Lower leg skin (tissue), 4 donors: ENCODE measurements around the gene NCOA1. TPM values are rescaled to one million over a fixed set of nuclear protein-coding genes. Genes with fewer than 3 reads are reported as not detected.
"Not testable (repeated sequence)": the region's sequence is repeated elsewhere in the genome, so short reads cannot be mapped to it uniquely, and the experiment has no call there.

ENCODE experiments used
- DNase-seq, 2 donors: peaks; one replicate each; pipeline ENCODE4 v3.0.0-alpha.2; 2019; ENCODE audit warnings: low spot score in 2 of 2
- H3K4me3 ChIP-seq: fragments of 200-600 bp; sonication (generic); 2 replicates; pipeline ENCODE4 v1.5.1; 2017; ENCODE audit warnings: mild to moderate bottlenecking, low read depth; ENCODE audit not compliant: poor library complexity, severe bottlenecking
- CTCF ChIP-seq, 3 donors: fragments of 450-650 bp; IDR thresholded peaks; one replicate each; pipeline ENCODE4 v1.5.1; 2016; ENCODE audit warnings: antibody characterized with exemption in 3 of 3, mild to moderate bottlenecking in 3 of 3, moderate library complexity in 2 of 3
- POLR2A ChIP-seq, 2 donors: fragments of 450-650 bp; IDR thresholded peaks; one replicate each; pipeline ENCODE4 v1.6.1; 2016 to 2017; ENCODE audit warnings: antibody characterized with exemption in 2 of 2, mild to moderate bottlenecking in 1 of 2, moderate library complexity in 1 of 2
- WGBS, 2 donors: methylation state at CpG; one replicate each; pipeline ENCODE4 v1.1.5; 2018; 5-methylcytosine and 5-hydroxymethylcytosine counted together
- intact Hi-C: fragments of 100-400 bp; cut with DNase I; formaldehyde crosslinking; loops from one replicate; pipeline ENCODE4 v1.15.0; 2023; ENCODE audit warnings: low total_unique reads
- total RNA-seq, 4 donors: library from RNA; depleted of rRNA; stranded (reverse); fragments of >200 nt; gene quantifications; one replicate each; pipeline ENCODE4 v1.1.0, GENCODE V29; 2016

Gene NCOA1
- total RNA-seq, 4 donors from 2014 or later = 37.9 to 50.1 (median 45.0) TPM

DNA sequence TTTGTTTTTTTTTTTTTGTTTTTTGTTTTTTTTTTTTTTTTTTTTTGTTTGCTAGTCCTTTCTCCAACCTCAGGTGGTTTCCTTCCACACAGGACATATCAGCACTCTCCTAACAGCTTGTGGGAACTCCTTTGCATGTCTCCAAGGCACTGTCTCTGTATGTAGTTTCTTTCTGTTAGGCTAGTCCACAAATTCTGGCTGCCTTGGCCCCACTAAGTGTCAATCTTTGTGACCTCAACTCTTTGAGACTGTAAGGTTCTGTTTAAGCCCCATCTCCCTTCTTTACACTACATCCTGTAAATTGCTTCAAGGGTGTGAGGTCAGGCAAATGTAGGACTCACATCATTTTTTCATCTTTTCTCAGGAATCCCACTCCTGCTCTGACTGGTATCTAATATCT, 85.1 kb downstream of the NCOA1 start:
- intact Hi-C loops = no loop called here
- TF ChIP-seq POLR2A (IDR thresholded peaks at IDR 0.05) = no peak
- no peak for TF ChIP-seq CTCF (IDR thresholded peaks at IDR 0.05)
- DNase-seq = no peak
- no peak overlapping the region for H3K4me3 ChIP-seq

- H3K4me3 ChIP-seq = no peak overlapping the region
- WGBS, 2 donors = 86 to 93% methylated on average over 1 of the region's 1 CpG
- TF ChIP-seq POLR2A (IDR thresholded peaks at IDR 0.05) (no peak), CTCF (IDR thresholded peaks at IDR 0.05) (no peak)
Observed at GRCh38 chr2:24576617-24577016, 85.6 kb downstream of the NCOA1 start.

DNA sequence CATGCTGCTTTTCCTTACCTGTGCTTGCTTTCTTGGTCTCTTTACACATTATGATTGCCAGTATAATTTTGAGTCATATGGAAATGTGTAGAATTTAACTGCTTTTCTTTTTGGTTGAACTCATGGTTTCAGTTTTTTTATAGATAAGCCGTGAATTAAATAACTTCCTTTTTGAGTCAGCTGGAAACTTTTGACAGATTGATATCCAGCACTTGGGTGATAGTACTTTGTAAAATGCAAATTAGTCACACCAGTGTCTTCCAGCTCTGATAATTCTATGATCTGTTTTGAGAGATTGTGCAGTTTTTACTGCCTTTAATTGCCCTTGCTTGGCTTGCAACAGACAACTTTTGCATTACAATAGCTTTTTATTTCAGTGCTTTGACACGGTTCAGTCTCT, 86.4 kb downstream of the NCOA1 start:
- intact Hi-C loops = no loop called here
- 21 to 30% methylated on average over 2 of the region's 2 CpGs for WGBS, 2 donors
- no peak overlapping the region for H3K4me3 ChIP-seq
- TF ChIP-seq POLR2A (IDR thresholded peaks at IDR 0.05) (no peak), CTCF (IDR thresholded peaks at IDR 0.05) (no peak)
- no peak for DNase-seq

More at GRCh38 chr2:24576617-24577016, 85.6 kb downstream of the NCOA1 start:
- intact Hi-C loops = no loop called here
- DNase-seq = no peak

DNA sequence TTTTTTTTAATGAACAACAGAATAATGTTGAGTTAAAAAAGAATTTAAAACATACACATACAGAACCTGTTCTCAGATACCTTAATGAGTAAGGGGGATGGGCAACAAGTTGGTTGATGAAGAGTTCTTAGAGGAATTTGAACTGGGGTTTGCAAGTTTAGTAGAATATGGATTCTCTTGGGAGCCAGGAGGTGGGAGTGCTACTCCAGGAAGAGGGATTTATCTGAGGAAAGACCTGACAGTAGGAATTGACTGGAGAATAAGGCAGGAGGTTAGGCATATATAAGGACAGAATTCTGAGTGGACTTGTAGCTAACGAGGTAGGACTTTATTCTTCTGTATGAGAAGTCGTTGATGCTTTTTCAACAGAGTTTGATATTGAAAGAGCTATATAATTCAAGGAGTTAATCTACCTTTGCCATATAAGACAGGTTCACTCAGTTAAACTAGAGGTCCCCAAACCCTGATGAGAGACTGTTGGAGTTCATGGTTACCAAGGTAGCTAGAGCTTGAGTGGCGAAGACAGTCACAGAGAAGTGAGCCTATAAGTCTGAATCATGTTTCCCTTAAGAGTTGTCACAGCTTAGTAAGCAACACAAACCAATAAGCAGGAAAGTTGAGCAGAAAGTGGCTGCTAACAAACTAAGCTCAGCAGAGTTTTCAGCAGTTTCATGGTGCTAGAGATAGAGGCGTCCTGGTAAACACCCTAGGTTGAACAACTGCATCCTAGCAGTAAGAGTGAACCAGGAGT, 88.2 kb downstream of the NCOA1 start:
- H3K4me3 ChIP-seq = no peak overlapping the region
- no peak for TF ChIP-seq POLR2A (IDR thresholded peaks at IDR 0.05)
- intact Hi-C loops = no loop called here
- 94% methylated on average over 4 of the region's 4 CpGs for WGBS, 2 donors
- DNase-seq = no peak

DNA sequence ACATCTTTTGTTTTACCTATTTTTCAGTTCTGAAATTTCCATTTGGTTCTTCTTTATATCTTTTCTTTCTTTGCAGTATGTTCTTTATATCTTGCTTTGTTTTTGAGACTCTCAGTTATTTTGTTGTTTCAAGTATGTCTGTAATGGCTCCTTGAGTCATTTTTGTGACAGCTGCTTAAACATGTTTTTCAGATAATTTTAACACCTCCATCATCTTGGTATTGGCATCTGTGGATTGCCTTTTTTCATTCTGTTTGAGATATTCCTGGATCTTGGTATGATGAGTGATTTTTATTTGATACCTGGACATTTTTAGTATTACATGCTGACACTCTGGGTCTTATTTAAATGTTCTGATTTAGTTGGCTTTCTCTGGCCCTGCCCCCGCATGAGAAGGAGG, 89.5 kb downstream of the NCOA1 start:
- DNase-seq = no peak
- 100% methylated on average over 1 of the region's 1 CpG for WGBS, 2 donors
- no peak overlapping the region for H3K4me3 ChIP-seq
- TF ChIP-seq CTCF (IDR thresholded peaks at IDR 0.05) = no peak
- no peak for TF ChIP-seq POLR2A (IDR thresholded peaks at IDR 0.05)
- intact Hi-C loops = no loop called here

DNA sequence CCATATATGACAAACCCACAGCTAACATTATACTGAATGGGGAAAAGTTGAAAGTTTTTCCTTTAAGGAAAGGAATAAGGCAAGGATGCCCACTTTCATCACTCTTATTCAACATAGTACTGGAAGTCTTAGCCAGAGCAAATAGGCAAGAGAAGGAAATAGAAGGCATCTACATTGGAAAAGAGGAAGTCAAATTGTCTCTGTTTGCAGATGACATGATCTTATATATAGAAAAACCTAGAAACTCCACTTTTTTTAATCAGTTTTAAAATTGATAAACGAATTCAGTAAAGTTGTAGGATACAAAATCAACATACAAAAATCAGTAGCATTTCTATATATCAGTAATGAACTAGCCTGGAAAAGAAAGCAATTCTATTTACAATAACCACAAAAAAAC, 90.9 kb downstream of the NCOA1 start:
- intact Hi-C loops, DNase-seq, H3K4me3 ChIP-seq: not testable (repeated sequence)
- 88 to 100% methylated on average over 1 of the region's 1 CpG for WGBS, 2 donors

DNA sequence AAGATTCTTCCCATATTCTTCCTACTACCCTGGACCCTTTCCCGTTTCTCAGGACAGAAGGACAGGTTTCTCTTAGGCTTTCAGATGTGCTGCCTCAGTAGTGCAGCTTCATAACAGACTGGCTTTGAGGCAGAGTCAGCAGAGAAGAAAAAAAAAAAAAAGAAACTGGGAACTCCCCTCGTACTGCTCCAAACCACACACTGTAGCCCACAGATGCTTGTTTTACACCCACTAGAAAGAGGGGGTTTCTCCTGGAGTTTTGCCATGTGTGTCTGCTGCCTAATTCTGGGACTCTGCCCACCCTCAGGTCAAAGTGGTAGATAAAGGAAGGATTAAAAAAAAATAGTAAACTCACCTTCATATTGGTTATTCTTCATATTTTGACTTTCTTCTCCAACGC, 95.9 kb downstream of the NCOA1 start:
- intact Hi-C loops = no loop called here
- no peak overlapping the region for H3K4me3 ChIP-seq
- 64 to 74% methylated on average over 3 of the region's 3 CpGs for WGBS, 2 donors
- DNase-seq = no peak
- TF ChIP-seq POLR2A (IDR thresholded peaks at IDR 0.05) (no peak), CTCF (IDR thresholded peaks at IDR 0.05) (no peak)
